Inferior parietal cortex (tissue), 1 donor: Measurements from ENCODE around the gene DST.
"Not testable (repeated sequence)": the region's sequence is repeated elsewhere in the genome, so short reads cannot be mapped to it uniquely, and the experiment has no call there.

ENCODE experiments used
- DNase-seq: peaks from one replicate; pipeline ENCODE4 v3.0.0-alpha.2; 2016; ENCODE audit errors: extremely low spot score

Gene DST

GRCh38 chr6:56663344-56663743, 20.7 kb upstream of the DST start:
- DNase-seq: no peak

- DNase-seq: not testable (repeated sequence)
Observed at GRCh38 chr6:56661338-56661737, 18.6 kb upstream of the DST start.

GRCh38 chr6:56660381-56660730, 17.7 kb upstream of the DST start:
- DNase-seq: no peak

GRCh38 chr6:56659721-56660380, 17.2 kb upstream of the DST start:
- no peak for DNase-seq

- DNase-seq: no peak
Observed at GRCh38 chr6:56658326-56658725, 15.6 kb upstream of the DST start.

- DNase-seq: no peak
Observed at GRCh38 chr6:56657354-56657753, 14.7 kb upstream of the DST start.

GRCh38 chr6:56656466-56656865, 13.8 kb upstream of the DST start:
- DNase-seq: no peak

GRCh38 chr6:56655996-56656395, 13.3 kb upstream of the DST start:
- DNase-seq: no peak

- no peak for DNase-seq
Observed at GRCh38 chr6:56655249-56655648, 12.6 kb upstream of the DST start.

GRCh38 chr6:56652994-56653393, 10.3 kb upstream of the DST start:
- DNase-seq: no peak

GRCh38 chr6:56652231-56652630, 9.5 kb upstream of the DST start:
- no peak for DNase-seq

GRCh38 chr6:56650191-56650590, 7.5 kb upstream of the DST start:
- DNase-seq: no peak

- DNase-seq: no peak
Observed at GRCh38 chr6:56649782-56650181, 7.1 kb upstream of the DST start.

GRCh38 chr6:56649053-56649769, 6.5 kb upstream of the DST start:
- DNase-seq: no peak

GRCh38 chr6:56647172-56647762, 4.6 kb upstream of the DST start:
- DNase-seq: no peak

- no peak for DNase-seq
Observed at GRCh38 chr6:56644366-56644765, 1.7 kb upstream of the DST start.

GRCh38 chr6:56643379-56644089, 845 bp upstream of the DST start:
- DNase-seq: no peak

- no peak for DNase-seq
Observed at GRCh38 chr6:56640374-56640773, 2.3 kb downstream of the DST start.

- no peak for DNase-seq
Observed at GRCh38 chr6:56638760-56639159, 3.9 kb downstream of the DST start.

- peak; percentile 89 for DNase-seq
Observed at GRCh38 chr6:56637640-56638039, 5.0 kb downstream of the DST start.

GRCh38 chr6:56628105-56628504, 14.6 kb downstream of the DST start:
- DNase-seq: no peak

GRCh38 chr6:56625356-56625755, 17.3 kb downstream of the DST start:
- no peak for DNase-seq

GRCh38 chr6:56624728-56625069, 18.0 kb downstream of the DST start:
- no peak for DNase-seq
